SJCRH30 (cell line): ENCODE measurements around the gene C12orf56. TPM values are rescaled to one million over a fixed set of nuclear protein-coding genes. Genes with fewer than 3 reads are reported as not detected.
"Not testable (repeated sequence)": the region's sequence is repeated elsewhere in the genome, so short reads cannot be mapped to it uniquely, and the experiment has no call there.

Experiments
- DNase-seq, 2 experiments: peaks; one replicate each; pipeline ENCODE4 v3.0.0-alpha.2; 2015 to 2020
- H3K27ac ChIP-seq: fragments of 250-450 bp; sonication (Bioruptor Pico); 2 replicates; pipeline ENCODE4 v1.5.1; 2020; ENCODE audit warnings: mild to moderate bottlenecking, moderate library complexity
- H3K27me3 ChIP-seq: fragments of 250-450 bp; sonication (Bioruptor Pico); 2 replicates; pipeline ENCODE4 v1.5.1; 2020; ENCODE audit warnings: mild to moderate bottlenecking, moderate library complexity
- H3K36me3 ChIP-seq: fragments of 250-450 bp; sonication (Bioruptor Pico); 2 replicates; pipeline ENCODE4 v1.5.1; 2020; ENCODE audit warnings: mild to moderate bottlenecking, moderate library complexity
- H3K4me1 ChIP-seq: fragments of 250-450 bp; sonication (Bioruptor Pico); 2 replicates; pipeline ENCODE4 v1.5.1; 2020; ENCODE audit warnings: mild to moderate bottlenecking, moderate library complexity
- H3K4me3 ChIP-seq: fragments of 250-450 bp; sonication (Bioruptor Pico); 2 replicates; pipeline ENCODE4 v1.5.1; 2020; ENCODE audit warnings: mild to moderate bottlenecking, moderate library complexity
- H3K9me3 ChIP-seq: fragments of 250-450 bp; sonication (Bioruptor Pico); replicated peaks from 2 replicates; pipeline ENCODE4 v1.5.1; 2020; ENCODE audit warnings: mild to moderate bottlenecking, moderate library complexity
- total RNA-seq: library from RNA; depleted of rRNA; stranded (reverse); fragments of >200 nt; shearing (Covaris generic); gene quantifications from 2 replicates; pipeline ENCODE4 v1.2.3, GENCODE V29; 2014

Gene C12orf56
- total RNA-seq, 1 experiment from 2014 or later = not detected

DNA sequence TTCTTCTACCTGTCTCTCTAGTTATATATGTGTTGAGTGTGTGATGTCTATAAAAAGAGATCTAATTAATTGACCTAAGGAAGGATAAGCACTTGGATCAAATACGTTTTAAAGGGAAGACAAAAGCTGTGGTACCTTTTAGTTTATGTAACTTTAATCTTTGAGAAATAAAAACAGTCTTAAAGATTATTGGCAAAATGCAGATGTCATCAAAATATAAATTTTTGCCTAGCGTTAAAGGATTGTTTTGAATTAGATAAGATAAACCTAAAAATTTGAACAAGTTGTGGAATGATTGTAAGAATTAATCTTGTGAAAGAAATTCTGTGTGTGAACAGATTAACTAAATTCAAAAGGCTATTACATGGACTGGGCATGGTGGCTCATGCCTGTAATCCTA lies 42.9 kb downstream of the C12orf56 start:
- DNase-seq = no peak
- Histone ChIP-seq H3K4me1 (no peaks in the 10 kb centered on the region), H3K9me3 (no peaks in the 10 kb centered on the region; the same call in none of the 2 replicates), H3K4me3 (no peak overlapping the region), H3K27ac (no peak overlapping the region), H3K36me3 (no peaks in the 10 kb centered on the region), H3K27me3 (no peaks in the 10 kb centered on the region)

DNA sequence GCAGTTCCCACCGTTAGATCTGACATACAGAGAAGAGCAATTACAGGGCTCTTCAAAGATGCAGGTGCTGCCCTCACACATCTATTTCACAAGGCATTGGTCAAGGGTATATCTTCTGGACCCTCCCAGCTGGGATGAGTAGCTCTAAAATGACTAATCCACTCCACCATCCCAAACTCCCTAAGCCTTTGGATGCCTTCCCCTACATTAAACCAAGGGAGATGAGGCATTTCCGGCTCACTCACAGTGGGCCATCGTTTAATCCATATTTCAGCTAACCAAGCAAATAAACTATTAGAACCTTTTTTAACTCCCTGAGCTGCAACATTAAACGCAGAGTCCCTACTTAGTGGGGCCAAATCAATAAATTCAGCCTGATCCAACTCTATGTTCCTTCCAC lies 45.9 kb downstream of the C12orf56 start:
- not testable (repeated sequence) for H3K9me3 ChIP-seq, H3K27me3 ChIP-seq, H3K27ac ChIP-seq, H3K36me3 ChIP-seq, DNase-seq, H3K4me3 ChIP-seq, H3K4me1 ChIP-seq

DNA sequence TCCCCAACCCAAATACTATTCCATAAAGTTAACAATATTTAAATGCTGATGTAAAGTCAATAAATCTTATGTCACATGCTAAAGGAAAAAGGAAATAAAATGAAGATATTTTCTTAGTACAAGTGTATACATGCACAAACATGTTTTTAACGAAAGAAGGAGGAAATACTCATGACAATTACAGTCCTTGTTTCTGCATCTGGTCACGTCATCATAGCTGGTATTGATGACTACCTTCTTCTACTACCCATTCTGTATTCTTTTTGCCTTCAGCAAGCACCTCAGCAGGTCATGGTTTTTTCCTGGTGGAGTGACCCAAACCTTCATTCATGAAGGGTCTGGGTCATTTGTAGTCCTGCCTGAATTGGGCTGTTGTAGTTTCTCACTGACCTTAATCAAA lies 50.0 kb downstream of the C12orf56 start:
- DNase-seq, H3K4me3 ChIP-seq, H3K4me1 ChIP-seq, H3K27me3 ChIP-seq, H3K36me3 ChIP-seq, H3K27ac ChIP-seq, H3K9me3 ChIP-seq: not testable (repeated sequence)

- no peaks in the 10 kb centered on the region for H3K27me3 ChIP-seq
- peak in 1 of 2 experiments; percentile 13 for DNase-seq
- no peaks in the 10 kb centered on the region for H3K9me3 ChIP-seq
- H3K36me3 ChIP-seq = no peaks in the 10 kb centered on the region
- H3K4me1 ChIP-seq = no peaks in the 10 kb centered on the region; the same call in 1 of the 2 replicates
- no peak overlapping the region for H3K27ac ChIP-seq
- H3K4me3 ChIP-seq = no peak overlapping the region
Observed at GRCh38 chr12:64335886-64336466, 54.6 kb downstream of the C12orf56 start.

DNA sequence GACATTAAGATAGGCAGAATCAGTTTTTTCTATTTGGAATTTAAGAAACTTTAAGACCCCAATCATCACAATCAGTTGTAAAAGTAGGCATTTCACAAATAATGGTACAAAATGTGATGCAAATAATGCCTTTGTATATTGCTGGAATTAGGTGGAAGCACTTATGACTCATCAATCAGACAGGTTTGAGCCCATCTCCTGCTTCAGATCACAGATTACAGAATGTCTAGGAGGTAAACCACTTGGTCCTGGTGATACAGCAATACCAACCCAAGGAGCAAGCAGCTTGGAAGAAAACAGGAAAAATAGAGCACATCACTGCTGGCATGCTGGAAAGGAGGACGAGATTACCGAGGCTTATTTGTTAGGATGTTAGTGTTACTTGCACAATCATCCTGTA lies 57.6 kb downstream of the C12orf56 start:
- DNase-seq = no peak
- Histone ChIP-seq H3K36me3 (no peaks in the 10 kb centered on the region), H3K27me3 (no peaks in the 10 kb centered on the region), H3K27ac (no peak overlapping the region), H3K4me3 (no peak overlapping the region), H3K9me3 (no peaks in the 10 kb centered on the region), H3K4me1 (no peaks in the 10 kb centered on the region; the same call in 1 of the 2 replicates)

DNA sequence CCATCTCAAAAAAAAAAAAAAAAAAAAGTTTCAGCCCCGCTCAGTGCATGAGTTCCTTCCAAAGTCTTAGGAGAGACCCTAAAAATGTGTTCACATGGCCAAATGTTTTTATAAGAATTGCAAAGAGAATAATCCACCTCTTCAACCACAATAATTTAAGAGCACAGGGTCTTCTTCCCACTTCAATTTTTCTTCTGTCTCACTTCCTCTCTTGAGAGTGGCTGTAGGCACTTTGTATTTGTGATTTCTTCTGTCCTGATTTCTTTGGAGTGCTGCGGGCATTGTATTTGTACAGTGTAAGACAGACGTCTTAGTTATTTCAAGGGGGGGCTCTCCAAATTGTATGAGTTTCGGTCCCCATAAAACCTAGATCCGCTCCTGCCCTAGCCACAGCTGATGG lies 58.3 kb downstream of the C12orf56 start:
- Histone ChIP-seq H3K4me1 (no peaks in the 10 kb centered on the region; the same call in 1 of the 2 replicates), H3K27me3 (no peaks in the 10 kb centered on the region), H3K27ac (no peak overlapping the region), H3K4me3 (no peak overlapping the region), H3K36me3 (no peaks in the 10 kb centered on the region), H3K9me3 (no peaks in the 10 kb centered on the region)
- DNase-seq = no peak

DNA sequence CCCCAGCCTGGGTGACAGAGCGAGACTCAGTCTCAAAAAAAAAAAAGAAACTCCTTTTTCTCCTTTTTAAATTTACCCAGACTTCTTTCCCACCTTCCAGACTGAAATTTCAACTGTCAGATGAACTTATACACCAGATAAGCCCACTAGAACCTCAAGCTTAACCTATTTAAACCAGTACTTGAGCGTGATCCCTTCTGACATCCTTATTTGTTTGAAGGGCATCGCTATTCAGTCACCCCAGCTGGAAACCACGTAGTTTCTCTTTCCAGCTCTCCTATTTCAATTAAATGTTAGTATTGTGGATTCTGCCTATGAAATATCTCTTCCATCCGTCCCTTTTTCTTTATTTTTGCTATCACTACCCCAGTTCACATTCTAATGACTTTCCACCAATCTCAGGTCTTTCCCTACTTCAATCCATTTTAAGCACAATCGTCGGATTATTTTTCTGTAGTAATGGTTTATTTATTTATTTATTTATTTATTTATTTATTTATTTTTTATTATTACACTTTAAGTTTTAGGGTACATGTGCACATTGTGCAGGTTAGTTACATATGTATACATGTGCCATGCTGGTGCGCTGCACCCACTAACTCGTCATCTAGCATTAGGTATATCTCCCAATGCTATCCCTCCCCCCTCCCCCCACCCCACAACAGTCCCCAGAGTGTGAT lies 61.4 kb downstream of the C12orf56 start:
- H3K9me3 ChIP-seq, H3K36me3 ChIP-seq, H3K27me3 ChIP-seq, H3K4me3 ChIP-seq, H3K4me1 ChIP-seq, DNase-seq, H3K27ac ChIP-seq: not testable (repeated sequence)

GRCh38 chr12:64325055-64325454 lies 65.5 kb downstream of the C12orf56 start:
- H3K4me3 ChIP-seq = no peak overlapping the region
- no peaks in the 10 kb centered on the region for H3K27me3 ChIP-seq
- H3K36me3 ChIP-seq = no peaks in the 10 kb centered on the region
- H3K9me3 ChIP-seq = no peaks in the 10 kb centered on the region
- peaks cover 4% of the 10 kb centered on the region; the same call in 1 of the 2 replicates for H3K4me1 ChIP-seq
- no peak for DNase-seq
- H3K27ac ChIP-seq = no peak overlapping the region

- Histone ChIP-seq H3K9me3 (no peaks in the 10 kb centered on the region), H3K4me3 (no peak overlapping the region), H3K27ac (no peak overlapping the region; the same call in 1 of the 2 replicates), H3K27me3 (no peaks in the 10 kb centered on the region), H3K4me1 (peaks cover 4% of the 10 kb centered on the region; the same call in 1 of the 2 replicates), H3K36me3 (no peaks in the 10 kb centered on the region)
- peak; percentile 11 to 25 for DNase-seq
Observed at GRCh38 chr12:64323476-64324225, 66.9 kb downstream of the C12orf56 start.

GRCh38 chr12:64323006-64323405 lies 67.6 kb downstream of the C12orf56 start:
- DNase-seq = no peak
- H3K4me3 ChIP-seq = no peak overlapping the region
- H3K27me3 ChIP-seq = no peaks in the 10 kb centered on the region
- no peak overlapping the region; the same call in 1 of the 2 replicates for H3K27ac ChIP-seq
- no peaks in the 10 kb centered on the region for H3K36me3 ChIP-seq
- H3K4me1 ChIP-seq = peaks cover 4% of the 10 kb centered on the region; the same call in 1 of the 2 replicates
- H3K9me3 ChIP-seq = no peaks in the 10 kb centered on the region

DNA sequence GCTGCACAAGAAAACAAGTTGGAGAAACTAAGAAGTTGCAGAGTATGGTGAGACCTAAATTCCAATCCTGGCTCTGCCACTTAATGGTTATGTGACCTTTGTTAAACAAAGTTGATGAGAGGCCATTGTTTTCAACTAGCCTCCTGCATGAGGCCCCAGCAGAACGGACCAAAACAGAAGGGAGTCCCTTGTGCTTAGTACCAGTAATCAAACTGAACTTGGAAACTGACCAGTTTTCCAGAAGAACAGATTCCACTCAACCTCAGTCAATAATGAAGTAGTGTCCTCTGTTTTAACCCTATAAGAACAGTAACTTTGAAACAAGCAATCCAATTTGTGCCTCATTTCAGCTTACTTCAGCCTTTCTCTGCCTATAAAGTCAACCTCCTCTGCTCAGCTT lies 69.9 kb downstream of the C12orf56 start:
- DNase-seq = no peak
- H3K9me3 ChIP-seq = no peaks in the 10 kb centered on the region
- H3K27me3 ChIP-seq = no peaks in the 10 kb centered on the region
- H3K4me1 ChIP-seq = peaks cover 4% of the 10 kb centered on the region; the same call in 1 of the 2 replicates
- H3K4me3 ChIP-seq = no peak overlapping the region
- H3K36me3 ChIP-seq = no peaks in the 10 kb centered on the region
- H3K27ac ChIP-seq = no peak overlapping the region

DNA sequence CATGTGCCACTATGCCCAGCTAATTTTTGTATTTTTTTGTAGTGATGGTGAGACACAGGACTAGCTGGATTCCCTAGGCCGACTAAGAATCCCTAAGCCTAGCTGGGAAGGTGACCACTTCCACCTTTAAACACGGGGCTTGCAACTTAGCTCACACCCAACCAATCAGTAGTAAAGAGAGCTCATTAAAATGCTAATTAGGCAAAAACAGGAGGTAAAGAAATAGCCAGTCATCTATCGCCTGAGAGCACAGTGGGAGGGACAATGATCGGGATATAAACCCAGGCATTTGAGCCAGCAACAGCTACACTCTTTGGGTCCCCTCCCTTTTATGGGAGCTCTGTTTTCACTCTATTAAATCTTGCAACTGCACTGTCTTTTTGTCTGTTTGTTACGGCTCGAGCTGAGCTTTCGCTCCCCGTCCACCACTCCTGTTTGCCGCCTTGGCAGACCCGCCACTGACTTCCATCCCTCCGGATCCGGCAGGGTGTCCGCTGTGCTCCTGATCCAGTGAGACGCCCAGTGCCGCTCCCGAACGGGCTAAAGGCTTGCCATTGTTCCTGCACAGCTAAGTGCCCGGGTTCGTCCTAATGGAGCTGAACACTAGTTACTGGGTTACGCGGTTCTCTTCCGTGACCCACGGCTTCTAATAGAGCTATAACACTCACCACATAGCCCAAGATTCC lies 70.9 kb downstream of the C12orf56 start:
- not testable (repeated sequence) for H3K36me3 ChIP-seq, H3K27ac ChIP-seq, H3K4me3 ChIP-seq, H3K9me3 ChIP-seq, DNase-seq, H3K27me3 ChIP-seq, H3K4me1 ChIP-seq

DNA sequence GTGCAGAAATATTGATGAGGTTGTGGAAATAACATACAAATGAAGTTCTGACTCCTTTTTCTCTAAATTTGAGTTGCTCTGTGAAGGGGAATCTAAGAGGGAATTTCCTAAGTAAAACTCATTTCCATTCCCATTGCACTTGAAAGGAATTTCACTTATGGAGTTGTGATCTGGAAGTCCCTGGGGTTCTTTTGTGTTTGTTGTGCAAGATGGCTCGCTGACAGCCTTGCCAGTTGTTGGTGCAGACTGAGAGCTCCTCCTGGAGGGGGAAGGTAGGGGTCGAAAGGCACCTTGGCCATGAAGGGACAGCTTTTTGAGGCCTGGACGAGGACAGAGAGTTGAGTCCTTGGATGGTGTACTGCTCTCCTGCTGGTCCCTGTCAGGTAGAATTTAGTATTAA lies 72.0 kb downstream of the C12orf56 start:
- H3K36me3 ChIP-seq = no peaks in the 10 kb centered on the region
- DNase-seq = peak; percentile 11 to 27
- H3K27me3 ChIP-seq = no peaks in the 10 kb centered on the region
- no peaks in the 10 kb centered on the region for H3K9me3 ChIP-seq
- H3K4me3 ChIP-seq = no peak overlapping the region
- H3K27ac ChIP-seq = no peak overlapping the region
- no peaks in the 10 kb centered on the region; the same call in 1 of the 2 replicates for H3K4me1 ChIP-seq

- no peaks in the 10 kb centered on the region for H3K4me1 ChIP-seq
- no peaks in the 10 kb centered on the region for H3K36me3 ChIP-seq
- DNase-seq = no peak
- H3K27me3 ChIP-seq = no peaks in the 10 kb centered on the region
- H3K4me3 ChIP-seq = no peak overlapping the region
- H3K9me3 ChIP-seq = no peaks in the 10 kb centered on the region
- no peak overlapping the region for H3K27ac ChIP-seq
Observed at GRCh38 chr12:64311877-64312276, 78.7 kb downstream of the C12orf56 start.

DNA sequence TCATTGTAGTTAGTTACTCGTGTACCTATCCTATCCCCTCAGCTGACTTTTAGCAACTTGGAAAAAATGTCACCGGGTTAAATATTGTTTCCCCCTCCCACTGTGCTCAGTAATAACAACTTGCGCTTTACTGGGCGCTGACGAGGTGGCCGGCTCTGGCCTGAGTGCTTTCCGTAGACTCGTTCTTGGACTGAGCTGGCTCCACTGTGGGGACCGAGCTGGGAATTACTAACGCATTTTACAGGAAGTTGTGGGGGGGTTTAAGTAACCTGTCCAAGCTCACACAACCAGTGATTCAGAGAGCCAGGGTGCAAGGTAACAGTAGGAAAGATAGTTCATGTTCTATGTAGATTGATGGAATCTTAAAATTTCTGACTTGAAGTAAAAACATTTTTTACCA lies 86.0 kb downstream of the C12orf56 start:
- Histone ChIP-seq H3K4me3 (no peak overlapping the region), H3K4me1 (no peaks in the 10 kb centered on the region), H3K36me3 (no peaks in the 10 kb centered on the region), H3K27me3 (no peaks in the 10 kb centered on the region), H3K27ac (no peak overlapping the region), H3K9me3 (no peaks in the 10 kb centered on the region)
- DNase-seq = no peak
